ENCODE measurements around the gene FAM168A.
"Not testable (repeated sequence)": the region's sequence is repeated elsewhere in the genome, so short reads cannot be mapped to it uniquely, and the experiment has no call there.

GRCh38 chr11:73470036-73470612 lies 127.8 kb downstream of the FAM168A start:
- TF ChIP-seq SMARCE1 (IDR thresholded peaks at IDR 0.05); CTCF (IDR thresholded peaks at IDR 0.05 in 2 of 3, conservative IDR thresholded peaks at IDR 0.05 in 1 of 3; ENCODE audit: insufficient read depth in 2 of 3, low read depth in 1 of 3, low read length in 3 of 3); RREB1 (CRISPR knock-in tag; IDR thresholded peaks at IDR 0.05); GTF2F1 (IDR thresholded peaks at IDR 0.05; ENCODE audit: low read depth, low read length); NFE2L1 (tag; IDR thresholded peaks at IDR 0.05; ENCODE audit: borderline replicate concordance, low read depth); ELK1 (CRISPR knock-in tag; IDR thresholded peaks at IDR 0.05); NR2C1 (IDR thresholded peaks at IDR 0.05); NR2C1 (tag; IDR thresholded peaks at IDR 0.05); NFIC (IDR thresholded peaks at IDR 0.05); ZNF444 (CRISPR knock-in tag; IDR thresholded peaks at IDR 0.05); USF2 (CRISPR knock-in tag; IDR thresholded peaks at IDR 0.05); EP300 (IDR thresholded peaks at IDR 0.05; ENCODE audit: low read length): not testable (repeated sequence)
- TF ChIP-seq TBP (optimal IDR thresholded peaks at IDR 0.05; ENCODE audit: low read depth, low read length) (peak; percentile 59), CEBPB (tag; IDR thresholded peaks at IDR 0.05) (peak; percentile 56)
